GM13977 (cell line): Measurements from ENCODE around the gene UQCR10.

ENCODE experiments used
- DNase-seq: peaks from one replicate; pipeline ENCODE4 v3.0.0; 2012; ENCODE audit warnings: low spot score
- CTCF ChIP-seq: IDR thresholded peaks from 2 replicates; pipeline ENCODE4 v1.5.1; 2012; ENCODE audit warnings: mild to moderate bottlenecking, control low read depth; ENCODE audit not compliant: insufficient read depth; ENCODE audit errors: extremely low read depth, missing control alignments
- in situ Hi-C: fragments of 300-500 bp; cut with MboI; formaldehyde crosslinking; loops from one replicate; pipeline ENCODE4 v1.12.0; 2022; ENCODE audit warnings: low sequenced_read_pairs, low pct_unique_long_range_greater_than_20kb, mixed read lengths, inconsistent platforms; ENCODE audit not compliant: unreplicated experiment

UQCR10 gene

GRCh38 chr22:29814003-29814402 is 46.8 kb downstream of the UQCR10 start:
- in situ Hi-C loops, result no loop called here
- no peak for TF ChIP-seq CTCF
- DNase-seq, result no peak

- in situ Hi-C loops, result no loop called here
- TF ChIP-seq CTCF, result no peak
- DNase-seq, result no peak
These were observed 48.4 kb downstream of the UQCR10 start for GRCh38 chr22:29815580-29815979.

GRCh38 chr22:29816128-29816527 is 49.0 kb downstream of the UQCR10 start:
- DNase-seq, result no peak
- in situ Hi-C loops, result no loop called here
- no peak for TF ChIP-seq CTCF

GRCh38 chr22:29816539-29816938 is 49.4 kb downstream of the UQCR10 start:
- DNase-seq, result no peak
- in situ Hi-C loops, result no loop called here
- no peak for TF ChIP-seq CTCF

GRCh38 chr22:29816980-29817379 is 49.8 kb downstream of the UQCR10 start:
- no peak for DNase-seq
- in situ Hi-C loops, result no loop called here
- TF ChIP-seq CTCF, result no peak

- in situ Hi-C loops, result no loop called here
- TF ChIP-seq CTCF, result no peak
- DNase-seq, result no peak
These were observed 50.6 kb downstream of the UQCR10 start for GRCh38 chr22:29817724-29818123.

GRCh38 chr22:29819501-29819900 is 52.3 kb downstream of the UQCR10 start:
- in situ Hi-C loops, result no loop called here

More at GRCh38 chr22:29819501-29819900, 52.3 kb downstream of the UQCR10 start:
- TF ChIP-seq CTCF, result no peak
- DNase-seq, result no peak
